A549 (cell line): Measurements from ENCODE around the gene FGF16.

Experiments
- BHLHE40 ChIP-seq: IDR thresholded peaks from 2 replicates; pipeline ENCODE4 v1.6.1; 2012; ENCODE audit warnings: low read depth, low read length, inconsistent platforms
- CHD2 ChIP-seq: fragments of 150-350 bp; IDR thresholded peaks from 2 replicates; pipeline ENCODE4 v1.6.1; 2014; ENCODE audit warnings: low read length; ENCODE audit not compliant: partially characterized antibody
- CTCF ChIP-seq: fragments of >200 bp; sonication (Bioruptor Twin); formaldehyde crosslinking; IDR thresholded peaks from 3 replicates; pipeline ENCODE4 v1.5.1; 2016
- EP300 ChIP-seq, 2 experiments: fragments of >200 bp; sonication (Bioruptor Twin); formaldehyde crosslinking; IDR thresholded peaks; 2 replicates in 1 of 2; 3 replicates in 1 of 2; pipeline ENCODE4 v1.6.1; 2016 to 2017
- HDAC2 ChIP-seq: fragments of 200-600 bp; sonication (generic); IDR thresholded peaks from 2 replicates; pipeline ENCODE4 v1.6.1; 2016
- HMGXB4 ChIP-seq: fragments of 250-450 bp; sonication (Bioruptor Pico); IDR thresholded peaks from 2 replicates; pipeline ENCODE4 v1.5.0; 2021; ENCODE audit warnings: mild to moderate bottlenecking, moderate library complexity, borderline replicate concordance
- KDM5A ChIP-seq: fragments of 200-600 bp; sonication (generic); IDR thresholded peaks from 2 replicates; pipeline ENCODE4 v1.6.1; 2016; ENCODE audit warnings: antibody characterized with exemption, mild to moderate bottlenecking
- PBX3 ChIP-seq: IDR thresholded peaks from 2 replicates; pipeline ENCODE4 v1.6.1; 2012
- RAD21 ChIP-seq, 2 experiments: fragments of >200 bp in 1 of 2; sonication (Bioruptor Twin) in 1 of 2; formaldehyde crosslinking in 1 of 2; IDR thresholded peaks in 1 of 2; conservative IDR thresholded peaks in 1 of 2; 2 replicates in 1 of 2; 3 replicates in 1 of 2; pipeline ENCODE4 v1.6.1; 2012 to 2018; ENCODE audit warnings: inconsistent platforms in 1 of 2
- RCOR1 ChIP-seq: fragments of 150-350 bp; IDR thresholded peaks from 2 replicates; pipeline ENCODE4 v1.6.1; 2014; ENCODE audit warnings: antibody characterized with exemption, low read length, low read depth
- REST ChIP-seq: fragments of 200-600 bp; sonication (generic); IDR thresholded peaks from 2 replicates; pipeline ENCODE4 v1.6.1; 2016; ENCODE audit warnings: antibody characterized with exemption, mild to moderate bottlenecking, moderate library complexity

- TF ChIP-seq CTCF (no peak), RAD21 (conservative IDR thresholded peaks at IDR 0.05 in 1 of 2, IDR thresholded peaks at IDR 0.05 in 1 of 2) (no peak), HMGXB4 (CRISPR knock-in tag) (no peak), EP300 (IDR thresholded peaks at IDR 0.05) (no peak), KDM5A (no peak), CHD2 (no peak), RCOR1 (no peak), HDAC2 (no peak), PBX3 (no peak), BHLHE40 (no peak), REST (no peak)
Measured at GRCh38 chrX:77446029-77446585, 1.1 kb upstream of the FGF16 start.
